Activated T-helper 2 cell treated with anti-CD3 and anti-CD28 coated beads, Interferon-gamma antibody, Interleukin-2, Interleukin-4, amounts not matched to agents 10 μg/mL and 5 μg/mL and 100 μg/mL, durations not matched to agents 14 hours and 24 hours and 36 hours (primary cell): Measurements from ENCODE around the gene LOX. TPM values are rescaled to one million over a fixed set of nuclear protein-coding genes. Genes with fewer than 3 reads are reported as not detected.

ENCODE experiments used
- DNase-seq: peaks from one replicate; pipeline ENCODE4 v3.0.0; 2021; ENCODE audit warnings: low spot score
- H3K27ac Mint-ChIP-seq: one replicate; pipeline ENCODE4 v1.8.0; 2021; ENCODE audit warnings: mixed read lengths
- H3K27me3 Mint-ChIP-seq: one replicate; pipeline ENCODE4 v1.8.0; 2021; ENCODE audit warnings: low read depth, mixed read lengths
- H3K36me3 Mint-ChIP-seq: one replicate; pipeline ENCODE4 v1.8.0; 2021; ENCODE audit warnings: low read depth, mixed read lengths
- H3K4me1 Mint-ChIP-seq: one replicate; pipeline ENCODE4 v1.8.0; 2021; ENCODE audit warnings: low read depth, mixed read lengths
- H3K4me3 Mint-ChIP-seq: one replicate; pipeline ENCODE4 v1.8.0; 2021; ENCODE audit warnings: low read depth, mild to moderate bottlenecking, moderate library complexity, mixed read lengths
- H3K9me3 Mint-ChIP-seq: one replicate; pipeline ENCODE4 v1.8.0; 2021; ENCODE audit warnings: mixed read lengths
- intact Hi-C: fragments of 100-400 bp; cut with micrococcal nuclease; formaldehyde crosslinking; loops from one replicate; pipeline ENCODE4 v1.15.1; 2023
- total RNA-seq: library from RNA; stranded (reverse); gene quantifications from 2 replicates; pipeline ENCODE4 v1.2.3, GENCODE V29; 2022

Gene LOX
- total RNA-seq, result not detected in 2 replicates

- H3K27ac Mint-ChIP-seq, result no peak within 1 kb of the TSS
- intact Hi-C loops, result loop anchor here (5.0 to 10.0 kb wide), 2 partner anchors 116 to 236 kb away; partner anchors contain the start of genes SNCAIP and SRFBP1
- H3K9me3 Mint-ChIP-seq, result no peaks in the 10 kb centered on the region
- H3K4me3 Mint-ChIP-seq, result peak within 1 kb of the TSS; percentile 56
- H3K36me3 Mint-ChIP-seq, result no peaks in the 10 kb centered on the region
- H3K27me3 Mint-ChIP-seq, result peaks cover 62% of the 10 kb centered on the region
- peaks cover 9% of the 10 kb centered on the region for H3K4me1 Mint-ChIP-seq
- DNase-seq, result no peak
Observed at GRCh38 chr5:122078116-122079110, at the start of gene LOX. TSS of gene LOX (minus strand) at chr5:122078259. CDS start at chr5:122077985, 274 bp downstream.

GRCh38 chr5:122126756-122127321, 48.8 kb upstream of the LOX start:
- no peak overlapping the region for H3K4me3 Mint-ChIP-seq
- no peaks in the 10 kb centered on the region for H3K9me3 Mint-ChIP-seq
- H3K36me3 Mint-ChIP-seq, result no peaks in the 10 kb centered on the region
- H3K27ac Mint-ChIP-seq, result no peak overlapping the region
- no peaks in the 10 kb centered on the region for H3K4me1 Mint-ChIP-seq
- no peaks in the 10 kb centered on the region for H3K27me3 Mint-ChIP-seq
- DNase-seq, result no peak
- intact Hi-C loops, result no loop called here

GRCh38 chr5:122126177-122126755, 48.2 kb upstream of the LOX start:
- H3K9me3 Mint-ChIP-seq, result no peaks in the 10 kb centered on the region
- no peaks in the 10 kb centered on the region for H3K4me1 Mint-ChIP-seq
- H3K36me3 Mint-ChIP-seq, result no peaks in the 10 kb centered on the region
- H3K27ac Mint-ChIP-seq, result no peak overlapping the region
- H3K27me3 Mint-ChIP-seq, result no peaks in the 10 kb centered on the region
- intact Hi-C loops, result no loop called here
- no peak overlapping the region for H3K4me3 Mint-ChIP-seq
- DNase-seq, result no peak

GRCh38 chr5:122124766-122125165, 46.7 kb upstream of the LOX start:
- no peaks in the 10 kb centered on the region for H3K36me3 Mint-ChIP-seq
- no peak for DNase-seq
- no peak overlapping the region for H3K4me3 Mint-ChIP-seq
- peaks cover 2% of the 10 kb centered on the region for H3K4me1 Mint-ChIP-seq
- no peaks in the 10 kb centered on the region for H3K27me3 Mint-ChIP-seq
- H3K27ac Mint-ChIP-seq, result no peak overlapping the region
- no peaks in the 10 kb centered on the region for H3K9me3 Mint-ChIP-seq
- intact Hi-C loops, result no loop called here

- no peaks in the 10 kb centered on the region for H3K36me3 Mint-ChIP-seq
- H3K27ac Mint-ChIP-seq, result no peak overlapping the region
- no peak for DNase-seq
Observed at GRCh38 chr5:122121479-122122465, 43.7 kb upstream of the LOX start.

GRCh38 chr5:122120957-122121356, 42.9 kb upstream of the LOX start:
- no peak overlapping the region for H3K27ac Mint-ChIP-seq
- no peak for DNase-seq
- H3K36me3 Mint-ChIP-seq, result no peaks in the 10 kb centered on the region
- intact Hi-C loops, result no loop called here
- peaks cover 1% of the 10 kb centered on the region for H3K27me3 Mint-ChIP-seq
- H3K4me3 Mint-ChIP-seq, result no peak overlapping the region
- no peaks in the 10 kb centered on the region for H3K9me3 Mint-ChIP-seq
- H3K4me1 Mint-ChIP-seq, result peaks cover 2% of the 10 kb centered on the region

More at GRCh38 chr5:122121479-122122465, 43.7 kb upstream of the LOX start:
- H3K27me3 Mint-ChIP-seq, result peaks cover 1% of the 10 kb centered on the region
- no peak overlapping the region for H3K4me3 Mint-ChIP-seq
- H3K9me3 Mint-ChIP-seq, result no peaks in the 10 kb centered on the region
- intact Hi-C loops, result no loop called here
- H3K4me1 Mint-ChIP-seq, result peaks cover 2% of the 10 kb centered on the region

- peaks cover 2% of the 10 kb centered on the region for H3K4me1 Mint-ChIP-seq
- H3K27ac Mint-ChIP-seq, result no peak overlapping the region
- H3K9me3 Mint-ChIP-seq, result no peaks in the 10 kb centered on the region
- H3K4me3 Mint-ChIP-seq, result no peak overlapping the region
- H3K36me3 Mint-ChIP-seq, result no peaks in the 10 kb centered on the region
- no peak for DNase-seq
- peaks cover 1% of the 10 kb centered on the region for H3K27me3 Mint-ChIP-seq
- intact Hi-C loops, result no loop called here
Observed at GRCh38 chr5:122120493-122120892, 42.4 kb upstream of the LOX start.

- no peak overlapping the region for H3K27ac Mint-ChIP-seq
- no peak for DNase-seq
- intact Hi-C loops, result no loop called here
- no peaks in the 10 kb centered on the region for H3K9me3 Mint-ChIP-seq
- peaks cover 1% of the 10 kb centered on the region for H3K27me3 Mint-ChIP-seq
- H3K36me3 Mint-ChIP-seq, result no peaks in the 10 kb centered on the region
- peaks cover 2% of the 10 kb centered on the region for H3K4me1 Mint-ChIP-seq
- no peak overlapping the region for H3K4me3 Mint-ChIP-seq
Observed at GRCh38 chr5:122119205-122119604, 41.1 kb upstream of the LOX start.

GRCh38 chr5:122118356-122118948, 40.4 kb upstream of the LOX start:
- no peak for DNase-seq
- Mint-ChIP-seq H3K4me3 (no peak overlapping the region), H3K27me3 (peaks cover 1% of the 10 kb centered on the region), H3K4me1 (peaks cover 2% of the 10 kb centered on the region), H3K9me3 (no peaks in the 10 kb centered on the region), H3K36me3 (no peaks in the 10 kb centered on the region), H3K27ac (no peak overlapping the region)
- intact Hi-C loops, result no loop called here

- Mint-ChIP-seq H3K4me3 (no peak overlapping the region), H3K36me3 (no peaks in the 10 kb centered on the region), H3K9me3 (no peaks in the 10 kb centered on the region), H3K4me1 (no peaks in the 10 kb centered on the region), H3K27me3 (peaks cover 1% of the 10 kb centered on the region), H3K27ac (no peak overlapping the region)
- DNase-seq, result no peak
- intact Hi-C loops, result no loop called here
Observed at GRCh38 chr5:122114501-122114900, 36.4 kb upstream of the LOX start.

GRCh38 chr5:122112733-122113558, 34.9 kb upstream of the LOX start:
- H3K4me1 Mint-ChIP-seq, result no peaks in the 10 kb centered on the region
- no peaks in the 10 kb centered on the region for H3K36me3 Mint-ChIP-seq
- no peak overlapping the region for H3K27ac Mint-ChIP-seq
- intact Hi-C loops, result no loop called here
- DNase-seq, result no peak
- H3K27me3 Mint-ChIP-seq, result peaks cover 3% of the 10 kb centered on the region
- no peak overlapping the region for H3K4me3 Mint-ChIP-seq
- H3K9me3 Mint-ChIP-seq, result no peaks in the 10 kb centered on the region
